Activated CD8-positive, alpha-beta memory T cell treated with anti-CD3 and anti-CD28 coated beads, Interleukin-2, amount 50 U/mL, for 24 hours (primary cell): ENCODE data around the gene IGSF21.

Experiments used
- DNase-seq: peaks from one replicate; pipeline ENCODE4 v3.0.0-alpha.2; 2020; ENCODE audit errors: extremely low read depth

IGSF21 gene

GRCh38 chr1:18299441-18300338 is 192.1 kb downstream of the IGSF21 start:
- no peak for DNase-seq

- no peak for DNase-seq
These were observed 192.8 kb downstream of the IGSF21 start for GRCh38 chr1:18300376-18300775.

GRCh38 chr1:18302788-18303413 is 195.3 kb downstream of the IGSF21 start:
- DNase-seq, result no peak

DNA sequence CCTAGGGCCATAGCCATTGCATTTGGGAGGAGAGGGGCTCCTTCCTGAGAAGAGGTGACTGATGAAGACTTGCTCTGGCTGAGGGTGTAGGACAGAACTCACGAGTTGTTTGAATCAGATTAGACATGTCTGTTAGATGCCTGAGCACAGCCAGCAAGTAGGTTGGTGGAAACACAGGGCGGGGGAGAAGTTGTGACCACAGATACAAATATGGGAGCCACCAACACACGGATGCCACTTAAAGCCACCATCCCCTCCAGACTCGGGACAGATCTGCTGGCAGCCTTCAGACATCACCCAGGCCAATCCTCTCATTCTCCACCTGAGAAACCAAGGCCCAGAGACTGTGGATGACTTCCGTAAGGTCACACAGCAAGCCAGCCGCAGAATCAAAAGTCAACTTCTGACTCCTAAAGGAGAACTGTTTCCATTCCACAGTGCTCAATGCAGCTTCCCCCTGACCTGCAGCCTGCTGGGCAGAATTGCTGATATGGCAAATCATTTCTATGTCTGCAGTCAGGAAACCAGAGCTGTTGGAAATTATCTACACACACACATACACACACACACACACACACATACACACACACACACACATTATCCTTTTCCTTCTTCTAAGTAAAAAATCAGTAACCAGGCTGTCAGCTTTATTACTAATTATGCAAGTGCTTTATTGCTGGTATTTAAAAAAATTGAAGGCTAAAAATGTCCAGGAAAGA is 196.7 kb downstream of the IGSF21 start:
- no peak for DNase-seq

- DNase-seq, result no peak
These were observed 197.7 kb downstream of the IGSF21 start for GRCh38 chr1:18305182-18305795.

DNA sequence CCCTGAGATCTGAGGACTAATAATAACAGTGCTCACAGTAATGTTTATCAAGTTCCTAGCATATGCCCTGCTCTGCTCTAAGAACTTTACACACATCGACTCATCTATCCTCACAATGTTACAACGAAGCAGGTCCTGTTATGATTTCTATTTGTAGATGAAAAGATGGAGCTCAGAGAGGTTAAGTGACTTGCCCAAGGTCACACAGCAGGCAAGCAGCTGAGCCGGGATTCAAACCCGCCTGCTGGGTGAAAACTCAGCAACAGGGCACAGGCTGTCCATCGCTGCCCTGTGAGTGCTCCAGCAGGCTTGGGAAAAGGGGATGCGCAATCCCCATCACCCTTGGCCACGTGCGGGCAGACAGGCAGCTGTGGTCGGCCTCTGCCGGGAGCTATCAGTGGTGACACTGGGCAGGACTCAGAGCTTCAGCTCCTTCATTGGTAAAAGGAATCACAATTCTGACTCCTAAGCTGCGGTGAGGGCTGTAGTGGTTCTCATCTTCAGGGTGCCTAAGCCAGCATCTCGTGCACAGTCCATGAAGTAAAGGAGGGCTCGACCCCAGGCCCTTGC is 199.8 kb downstream of the IGSF21 start:
- no peak for DNase-seq

- DNase-seq, result no peak
These were observed 202.1 kb downstream of the IGSF21 start for GRCh38 chr1:18309552-18310155.

DNA sequence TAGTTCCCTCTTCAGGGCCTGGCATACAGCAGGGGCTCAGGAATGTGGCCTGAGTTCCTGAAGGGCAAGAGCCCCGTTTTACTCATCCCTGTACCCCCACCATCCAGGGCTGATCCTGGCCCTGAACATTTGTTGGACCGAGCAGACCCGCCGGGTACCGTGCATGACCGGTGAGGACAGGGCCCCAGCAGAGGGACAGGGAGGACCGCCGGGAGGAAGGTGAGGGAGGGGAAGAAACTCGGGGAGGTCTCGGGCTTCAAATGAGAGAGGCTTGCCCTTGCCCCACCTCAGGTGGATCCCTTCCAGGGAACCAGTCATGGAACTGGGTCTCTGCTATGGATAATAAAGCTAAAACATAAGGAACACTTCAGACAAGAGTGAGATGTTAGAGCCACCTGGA is 205.4 kb downstream of the IGSF21 start:
- no peak for DNase-seq

GRCh38 chr1:18313523-18313922 is 205.9 kb downstream of the IGSF21 start:
- DNase-seq, result no peak

GRCh38 chr1:18314399-18314798 is 206.8 kb downstream of the IGSF21 start:
- DNase-seq, result no peak

GRCh38 chr1:18315449-18315848 is 207.9 kb downstream of the IGSF21 start:
- no peak for DNase-seq

- no peak for DNase-seq
These were observed 209.2 kb downstream of the IGSF21 start for GRCh38 chr1:18316764-18317163.

- no peak for DNase-seq
These were observed 211.5 kb downstream of the IGSF21 start for GRCh38 chr1:18319099-18319498.

GRCh38 chr1:18320051-18320450 is 212.5 kb downstream of the IGSF21 start:
- no peak for DNase-seq

DNA sequence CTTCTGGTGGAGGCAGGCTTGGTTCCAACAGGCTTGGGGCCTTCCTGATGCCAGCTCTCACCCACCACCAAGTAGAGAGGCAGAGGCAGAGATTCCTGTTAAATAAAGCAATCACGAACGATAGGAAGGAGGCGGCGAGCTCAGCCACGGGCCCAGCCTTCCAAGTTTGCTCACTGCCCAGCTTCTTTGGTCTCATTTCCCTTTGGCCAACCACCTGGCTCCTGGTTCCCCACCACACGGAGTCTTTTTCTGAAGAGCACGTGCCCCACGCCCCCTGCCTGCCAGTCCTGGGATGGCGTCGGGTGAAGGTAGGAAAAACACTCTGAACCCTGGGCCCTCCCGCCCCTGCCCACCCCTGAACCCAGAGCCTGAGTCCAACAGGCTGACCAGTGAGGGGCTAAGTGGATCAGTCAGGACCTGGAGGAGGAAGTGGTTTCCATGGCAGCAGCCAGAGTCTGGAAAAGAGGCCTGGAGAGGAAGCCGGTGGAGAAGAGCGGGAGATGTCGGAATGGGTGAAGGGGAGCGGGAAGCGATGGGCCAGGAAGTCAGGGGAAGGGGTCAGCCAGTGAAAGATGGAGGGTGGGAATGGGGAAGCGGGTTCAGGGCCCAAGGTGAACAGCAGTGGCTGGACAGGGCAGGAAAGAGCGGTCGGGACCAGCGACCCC is 214.9 kb downstream of the IGSF21 start:
- DNase-seq, result no peak

DNA sequence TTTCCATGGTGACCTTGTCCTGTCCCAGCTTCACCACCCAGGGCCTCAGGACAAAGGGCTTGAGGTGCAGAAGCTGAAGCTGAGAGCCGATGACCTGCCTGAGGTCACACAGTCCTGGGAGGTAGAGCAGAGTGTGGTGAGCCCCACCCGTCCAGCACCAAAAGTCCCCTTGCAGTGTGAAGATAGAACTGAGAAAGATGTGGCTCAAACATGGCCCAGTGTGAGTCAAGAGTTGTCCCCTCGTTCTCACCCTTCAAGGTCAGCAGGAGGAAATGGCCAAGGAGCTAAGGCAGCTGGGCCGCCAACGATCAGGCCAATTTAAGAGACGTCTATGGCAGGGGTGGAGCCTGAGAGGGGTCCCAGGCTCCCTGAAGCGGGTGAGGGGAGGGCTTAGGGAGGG is 215.7 kb downstream of the IGSF21 start:
- DNase-seq, result no peak

DNA sequence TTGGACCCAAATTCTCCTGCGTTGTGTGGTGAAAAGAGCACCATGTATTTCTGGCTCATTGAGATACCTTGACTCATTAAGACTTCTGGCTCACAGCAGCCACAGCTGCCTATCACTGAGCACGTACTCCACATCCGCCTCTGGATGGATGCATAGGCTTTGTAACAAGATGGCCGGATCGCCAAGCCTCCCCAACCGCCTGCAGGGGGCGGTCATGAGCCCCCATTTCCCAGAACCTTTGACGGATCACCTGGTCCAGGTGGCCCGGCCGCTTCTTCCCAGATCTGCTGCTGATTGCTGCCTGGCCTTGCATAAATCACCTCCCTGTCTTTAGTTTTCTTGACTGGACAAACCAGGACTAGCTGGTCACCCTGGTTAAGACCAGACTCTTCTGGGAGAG is 216.6 kb downstream of the IGSF21 start:
- DNase-seq, result no peak

- DNase-seq, result no peak
These were observed 217.5 kb downstream of the IGSF21 start for GRCh38 chr1:18325136-18325535.

DNA sequence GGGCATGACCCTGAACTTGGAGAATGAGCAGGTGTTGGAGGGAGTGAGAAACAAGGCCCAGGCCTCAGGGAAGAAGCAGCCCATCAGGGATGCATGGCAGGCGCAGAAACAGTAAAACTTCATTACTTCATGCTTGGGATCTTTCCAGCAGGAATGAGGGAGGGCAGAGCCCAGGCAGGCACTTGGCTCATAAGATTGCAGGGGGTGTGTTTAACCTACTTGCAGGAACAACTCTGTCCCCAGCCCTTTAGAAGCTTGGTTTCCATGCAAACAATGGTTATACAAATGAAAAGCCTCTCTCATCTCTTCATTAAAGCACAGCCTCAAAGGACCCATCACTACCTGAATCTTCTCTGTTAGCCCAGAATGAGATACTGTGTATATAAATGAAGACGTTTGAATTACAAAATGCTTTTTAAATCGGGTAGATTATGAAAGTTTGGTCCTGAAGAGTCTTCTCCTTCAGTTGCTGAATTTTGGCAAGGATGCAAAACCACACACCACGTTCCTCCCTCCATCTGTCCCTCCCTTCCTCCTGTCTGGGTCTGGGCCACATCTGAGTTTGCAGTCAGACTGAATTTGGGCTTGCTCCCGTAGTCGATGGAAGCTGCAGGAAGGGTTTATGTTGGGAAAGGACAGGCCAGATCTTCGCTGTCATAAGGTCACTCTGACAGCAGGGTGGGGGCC is 218.8 kb downstream of the IGSF21 start:
- DNase-seq, result no peak

GRCh38 chr1:18327650-18328049 is 220.1 kb downstream of the IGSF21 start:
- DNase-seq, result no peak
